Hypothalamus (tissue), 51 donors: ENCODE measurements around the gene GDF10.
A peak's percentile ranks its signal among the peaks of the same experiment; 100 is the strongest.

Experiments used
- DNase-seq, 51 donors: peaks; one replicate each; lab custom pipeline; 2025; lab: John Stamatoyannopoulos, UW

Gene GDF10

DNA sequence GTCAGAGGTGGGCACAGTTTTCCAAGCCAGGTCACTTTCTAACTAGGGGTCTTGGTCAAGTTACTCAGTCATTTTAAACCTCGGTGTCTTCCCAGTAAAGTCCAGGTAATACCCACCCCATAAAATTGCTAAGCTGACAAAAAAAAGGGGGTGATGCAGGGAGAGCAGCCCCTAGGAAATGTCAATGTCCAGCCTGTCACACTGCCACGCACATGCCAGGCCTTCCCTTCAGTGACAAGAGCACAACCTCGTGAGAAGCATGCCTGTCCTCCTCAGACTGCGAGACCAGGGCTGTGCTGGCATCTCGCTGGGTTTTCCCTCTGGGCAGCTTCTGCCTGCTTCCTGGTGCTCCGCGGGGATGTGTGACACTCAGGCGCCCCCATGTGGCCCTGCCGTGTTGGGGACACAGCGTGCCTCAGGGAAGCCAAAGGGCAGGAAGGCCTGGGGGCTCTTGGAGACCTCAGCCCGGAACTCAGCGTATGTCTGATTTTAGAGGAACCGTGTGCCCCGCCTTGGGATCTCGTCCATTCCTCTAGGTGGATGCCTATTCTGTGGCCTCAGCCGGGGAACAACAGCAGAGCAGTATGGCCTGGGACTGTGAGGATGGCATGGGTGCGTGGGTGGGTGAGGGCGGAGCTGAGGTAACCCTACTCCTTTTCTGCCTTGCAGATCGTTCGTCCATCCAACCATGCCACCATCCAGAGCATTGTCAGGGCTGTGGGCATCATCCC is 12.1 kb downstream of the GDF10 start:
- peak in 49 of 51 donors; percentile 8 to 90 (median 65) for DNase-seq

DNA sequence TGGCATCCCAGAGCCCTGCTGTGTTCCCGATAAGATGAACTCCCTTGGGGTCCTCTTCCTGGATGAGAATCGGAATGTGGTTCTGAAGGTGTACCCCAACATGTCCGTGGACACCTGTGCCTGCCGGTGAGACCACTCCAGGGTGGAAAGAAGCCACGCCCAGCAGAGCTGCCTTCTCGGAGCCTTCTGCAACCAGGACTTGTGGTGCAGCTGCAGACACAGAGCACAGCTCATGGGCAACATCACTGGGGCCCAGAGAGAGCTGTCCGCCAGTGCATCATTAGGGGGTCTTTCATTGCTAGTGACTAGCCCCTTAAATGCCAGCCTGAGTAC is 12.6 kb downstream of the GDF10 start:
- no peak for DNase-seq

DNA sequence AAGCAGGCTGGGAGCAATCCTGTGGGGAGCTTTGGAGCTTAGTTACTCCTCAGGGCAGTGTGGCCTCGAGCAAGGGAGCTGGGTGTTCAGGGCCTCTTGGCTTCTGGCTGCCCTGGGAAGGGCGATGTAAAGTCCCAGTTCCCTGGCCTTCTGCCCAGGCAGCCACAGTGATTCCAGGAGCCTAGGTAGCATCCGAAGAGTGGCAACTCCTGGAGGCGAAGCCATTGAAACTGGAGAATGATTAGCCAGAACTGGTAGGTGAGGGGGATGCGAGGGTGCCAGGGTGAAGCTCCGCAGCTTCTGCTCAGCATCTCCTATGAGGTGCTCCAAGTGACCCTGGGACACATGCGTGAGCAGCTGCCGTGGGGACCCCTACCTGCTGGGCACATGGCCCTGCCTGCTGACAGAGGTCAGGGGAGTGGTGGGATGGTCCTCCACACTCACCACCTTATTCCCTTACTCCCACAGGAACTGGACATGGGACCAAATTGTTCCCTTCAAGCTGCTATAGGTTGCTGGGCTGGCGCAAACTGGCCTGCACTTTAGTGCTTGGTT is 14.5 kb downstream of the GDF10 start:
- DNase-seq = no peak

DNA sequence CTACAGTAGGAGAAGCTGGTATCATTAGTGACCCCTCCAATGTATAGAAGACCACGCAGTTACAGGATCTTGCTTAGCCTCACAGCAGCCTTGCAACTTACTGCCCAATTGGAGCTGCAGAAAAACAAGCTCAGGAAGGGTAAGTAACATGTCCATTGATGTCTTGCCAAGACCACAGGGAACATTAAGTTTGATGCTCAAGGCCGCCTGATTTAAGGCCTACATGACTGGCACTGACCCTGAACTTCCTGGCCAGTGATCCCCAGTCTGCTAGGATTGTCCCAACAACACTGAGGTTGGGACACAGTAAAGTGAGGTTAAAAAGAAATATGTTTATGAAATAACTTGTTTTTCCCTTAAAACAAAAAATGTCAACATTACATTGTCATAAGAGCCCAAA is 15.4 kb downstream of the GDF10 start:
- DNase-seq = no peak

DNA sequence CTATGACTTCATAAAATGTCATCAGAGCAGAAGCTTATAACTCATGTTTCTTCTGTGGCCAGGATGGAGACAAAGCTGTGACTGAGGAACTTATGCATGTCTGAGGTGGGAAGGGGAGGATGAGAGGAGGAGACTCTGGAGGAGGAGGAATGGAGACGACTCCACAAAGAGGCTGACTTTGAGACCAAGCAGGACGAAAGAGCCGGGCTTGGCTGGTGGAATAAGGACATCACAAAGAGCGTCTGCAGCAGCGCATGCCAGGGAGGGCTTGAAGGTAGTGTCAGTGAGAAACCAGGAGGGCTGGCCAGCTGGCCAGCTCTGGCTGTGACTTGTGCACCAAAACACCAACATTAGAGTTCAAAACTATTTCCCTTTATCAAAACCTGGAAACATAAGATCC is 16.1 kb downstream of the GDF10 start:
- no peak for DNase-seq

DNA sequence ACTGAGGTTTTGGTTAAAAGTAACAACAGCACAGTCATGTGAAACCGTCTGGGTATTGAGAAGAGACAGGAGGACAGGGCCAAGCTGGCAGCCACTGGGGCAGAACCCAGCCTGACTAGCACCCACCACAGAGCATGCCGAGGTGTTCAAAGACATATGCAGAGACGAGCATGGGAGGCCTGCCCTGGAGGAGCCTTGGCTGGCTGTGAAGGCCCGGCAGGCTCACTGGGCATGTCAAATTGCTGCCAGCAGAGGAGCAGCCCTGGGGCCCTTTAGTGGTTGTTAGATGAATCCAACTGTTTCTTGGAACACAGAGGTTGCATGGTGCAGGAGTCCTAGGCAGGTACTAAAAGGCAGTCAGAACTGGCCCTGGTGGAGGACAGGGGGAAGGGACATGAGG is 17.3 kb downstream of the GDF10 start:
- DNase-seq = no peak

DNA sequence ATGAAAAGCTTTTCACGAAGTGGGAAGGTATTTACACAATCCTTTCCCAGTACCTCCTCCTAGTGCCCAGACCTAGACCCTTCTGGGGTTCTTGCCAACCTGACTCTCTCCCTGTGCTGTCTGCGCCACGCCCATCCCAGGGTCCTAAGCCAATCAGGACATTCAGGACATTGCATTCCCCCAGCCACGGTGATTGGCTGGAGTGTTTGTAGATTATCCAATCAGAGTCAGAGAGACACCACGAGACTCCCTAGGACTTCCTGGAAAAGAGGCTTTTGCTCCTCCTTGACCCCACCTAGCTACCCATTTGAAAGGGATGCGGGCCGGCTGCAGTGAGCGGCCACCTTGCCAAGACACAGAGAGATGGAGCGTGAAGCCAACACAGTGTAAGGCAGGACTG is 18.7 kb downstream of the GDF10 start:
- no peak for DNase-seq

DNA sequence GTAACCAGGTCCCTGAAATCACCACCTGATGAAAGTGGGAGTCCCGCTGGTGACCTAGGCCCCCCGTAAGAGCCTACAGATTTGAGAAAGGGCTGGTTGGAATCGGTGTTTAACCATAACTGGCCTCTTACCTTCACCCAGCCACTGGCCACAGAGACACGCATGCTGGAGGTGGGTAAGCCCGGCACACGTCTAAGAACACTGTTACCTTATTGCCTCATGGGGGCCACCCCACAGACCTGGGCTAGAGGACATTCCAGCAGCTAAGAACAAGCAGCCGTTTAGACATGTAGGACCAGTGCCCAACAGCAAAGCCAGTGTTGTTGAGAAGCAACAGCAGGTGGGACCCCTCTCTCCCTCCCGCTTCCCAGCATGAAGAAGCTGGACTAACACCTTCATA is 19.8 kb downstream of the GDF10 start:
- no peak for DNase-seq

DNA sequence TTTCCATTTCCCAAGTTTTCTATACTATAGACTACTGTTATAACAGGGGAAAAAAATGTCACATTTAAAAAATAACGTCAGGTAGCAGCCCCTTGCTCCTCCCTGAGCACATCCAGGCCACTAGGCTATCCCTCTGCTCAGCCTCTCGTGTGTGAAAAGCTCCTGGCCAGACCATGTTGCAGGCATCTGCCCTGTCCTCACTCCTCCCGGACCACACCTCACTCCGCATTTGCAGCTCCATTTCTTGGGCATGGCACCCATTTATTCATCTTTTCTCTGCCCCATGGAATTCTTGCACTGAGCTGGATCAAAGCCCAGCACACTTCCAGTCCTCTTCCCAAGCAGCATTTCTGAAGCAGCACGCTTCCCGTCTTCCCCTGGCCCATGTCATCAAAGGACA is 20.8 kb downstream of the GDF10 start:
- DNase-seq = no peak

DNA sequence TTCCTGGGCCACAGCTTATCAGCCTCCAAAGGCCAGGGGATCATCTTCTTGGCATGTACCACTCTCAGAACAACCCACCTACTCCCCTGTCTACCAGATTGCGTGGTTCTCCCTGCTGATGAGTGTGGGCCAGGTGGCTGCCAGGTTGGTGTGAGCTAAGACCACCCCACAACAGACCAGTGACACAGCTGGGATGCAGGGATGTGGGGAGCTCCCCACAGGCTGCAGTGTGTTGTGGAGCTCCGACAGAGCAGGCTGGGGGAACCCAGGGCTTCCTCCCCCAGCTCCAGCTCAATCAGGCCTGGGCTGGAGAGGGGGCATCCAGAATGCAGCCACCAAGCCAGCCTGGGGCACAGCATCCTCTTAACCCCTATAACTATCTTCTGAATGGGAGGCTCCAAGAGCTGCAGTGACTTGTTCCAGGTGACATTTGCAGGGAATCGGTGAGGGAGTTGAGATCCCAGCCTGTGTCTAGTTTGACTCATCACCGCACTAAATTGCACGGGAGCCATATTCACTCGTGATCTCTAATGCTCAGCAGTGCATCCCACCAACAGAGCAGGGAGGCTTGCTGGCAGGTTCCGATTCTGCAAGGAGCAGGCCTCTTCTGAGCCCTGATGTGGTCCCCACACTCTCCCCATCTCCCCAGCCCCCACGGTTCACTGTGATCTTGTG is 21.7 kb downstream of the GDF10 start:
- no peak for DNase-seq

DNA sequence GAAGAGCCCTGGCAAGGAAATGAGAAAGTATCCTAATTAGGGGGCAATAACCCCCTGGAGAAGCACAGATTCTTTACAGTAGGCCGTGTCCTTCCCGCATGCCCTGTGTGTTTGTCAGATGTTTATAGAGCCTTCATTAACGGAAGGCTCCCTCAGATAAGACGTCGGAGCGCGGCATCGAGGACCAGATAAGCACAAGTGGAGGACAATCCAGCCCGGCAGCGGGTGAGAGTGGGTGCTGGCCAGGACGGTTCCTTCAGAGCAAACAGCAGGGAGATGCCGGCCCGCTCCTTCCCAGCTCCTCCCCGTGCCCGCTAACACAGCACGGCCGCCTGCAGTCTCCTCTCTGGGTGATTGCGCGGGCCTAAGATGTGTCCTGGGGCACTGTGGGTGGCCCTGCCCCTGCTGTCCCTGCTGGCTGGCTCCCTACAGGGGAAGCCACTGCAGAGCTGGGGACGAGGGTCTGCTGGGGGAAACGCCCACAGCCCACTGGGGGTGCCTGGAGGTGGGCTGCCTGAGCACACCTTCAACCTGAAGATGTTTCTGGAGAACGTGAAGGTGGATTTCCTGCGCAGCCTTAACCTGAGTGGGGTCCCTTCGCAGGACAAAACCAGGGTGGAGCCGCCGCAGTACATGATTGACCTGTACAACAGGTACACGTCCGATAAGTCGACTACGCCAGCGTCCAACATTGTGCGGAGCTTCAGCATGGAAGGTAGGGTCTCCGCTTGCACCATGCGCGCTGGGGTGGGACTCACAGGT is 22.5 kb downstream of the GDF10 start, which contains the start of gene GDF2:
TSS of gene GDF2 (plus strand) at position 155 of the 762 bp plus-strand sequence. CDS start at position 370, 215 bp downstream.
- no peak for DNase-seq

DNA sequence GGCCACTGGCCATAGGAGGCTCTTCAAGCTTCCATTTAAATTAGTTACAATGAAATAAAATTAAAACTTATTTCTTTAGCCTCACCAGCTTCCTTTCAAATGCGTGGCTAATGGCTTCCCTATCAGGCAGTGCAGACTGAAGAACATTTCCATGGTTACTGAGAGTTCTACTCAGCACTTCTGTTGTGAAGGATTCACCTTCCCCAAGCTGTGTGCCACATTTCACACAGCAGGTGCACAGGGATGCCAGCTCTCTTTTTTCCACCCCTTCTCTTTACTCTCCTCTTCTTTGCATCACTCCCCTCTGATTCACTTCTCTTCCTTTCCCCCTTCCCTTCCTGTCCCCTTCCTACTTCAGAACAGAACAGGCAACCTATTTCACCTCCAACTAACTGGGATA is 23.1 kb downstream of the GDF10 start:
- no peak for DNase-seq

DNA sequence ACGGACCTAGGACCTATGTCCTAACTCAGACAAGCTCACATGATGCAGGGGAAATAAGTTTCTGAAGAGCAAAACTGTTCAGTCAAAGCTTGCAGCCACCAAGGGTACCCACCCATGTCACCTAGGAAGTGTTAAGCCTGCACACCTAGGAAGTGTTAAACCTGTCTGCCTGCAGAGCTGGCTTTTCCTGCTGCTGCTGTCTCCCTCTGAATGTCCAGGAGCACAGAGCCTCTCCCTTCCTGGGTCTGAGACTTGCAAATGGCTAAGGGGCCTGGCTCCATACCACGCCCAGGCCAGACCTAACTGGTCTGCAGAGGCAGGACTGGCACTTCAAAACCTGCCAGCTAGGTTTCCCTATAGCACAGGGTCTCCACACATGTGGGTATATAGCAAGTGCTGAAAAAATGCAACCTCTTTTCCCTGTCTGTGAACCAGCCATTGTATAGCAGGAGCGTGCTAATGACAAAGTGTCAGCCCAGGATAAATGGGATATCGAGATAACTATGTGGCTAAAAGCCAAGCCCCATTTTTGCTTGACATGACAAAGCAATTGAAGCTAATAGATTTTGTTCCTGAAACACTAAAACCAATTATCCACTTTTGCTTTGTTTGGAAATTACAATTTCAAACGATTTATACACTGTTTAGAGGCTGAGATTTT is 23.8 kb downstream of the GDF10 start:
- DNase-seq = peak in 1 of 51 donors; percentile 7

DNA sequence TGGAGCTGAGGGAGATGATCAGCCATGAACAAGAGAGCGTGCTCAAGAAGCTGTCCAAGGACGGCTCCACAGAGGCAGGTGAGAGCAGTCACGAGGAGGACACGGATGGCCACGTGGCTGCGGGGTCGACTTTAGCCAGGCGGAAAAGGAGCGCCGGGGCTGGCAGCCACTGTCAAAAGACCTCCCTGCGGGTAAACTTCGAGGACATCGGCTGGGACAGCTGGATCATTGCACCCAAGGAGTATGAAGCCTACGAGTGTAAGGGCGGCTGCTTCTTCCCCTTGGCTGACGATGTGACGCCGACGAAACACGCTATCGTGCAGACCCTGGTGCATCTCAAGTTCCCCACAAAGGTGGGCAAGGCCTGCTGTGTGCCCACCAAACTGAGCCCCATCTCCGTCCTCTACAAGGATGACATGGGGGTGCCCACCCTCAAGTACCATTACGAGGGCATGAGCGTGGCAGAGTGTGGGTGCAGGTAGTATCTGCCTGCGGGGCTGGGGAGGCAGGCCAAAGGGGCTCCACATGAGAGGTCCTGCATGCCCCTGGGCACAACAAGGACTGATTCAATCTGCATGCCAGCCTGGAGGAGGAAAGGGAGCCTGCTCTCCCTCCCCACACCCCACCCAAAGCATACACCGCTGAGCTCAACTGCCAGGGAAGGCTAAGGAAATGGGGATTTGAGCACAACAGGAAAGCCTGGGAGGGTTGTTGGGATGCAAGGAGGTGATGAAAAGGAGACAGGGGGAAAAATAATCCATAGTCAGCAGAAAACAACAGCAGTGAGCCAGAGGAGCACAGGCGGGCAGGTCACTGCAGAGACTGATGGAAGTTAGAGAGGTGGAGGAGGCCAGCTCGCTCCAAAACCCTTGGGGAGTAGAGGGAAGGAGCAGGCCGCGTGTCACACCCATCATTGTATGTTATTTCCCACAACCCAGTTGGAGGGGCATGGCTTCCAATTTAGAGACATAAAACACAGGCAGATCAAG is 25.6 kb downstream of the GDF10 start:
- no peak for DNase-seq

DNA sequence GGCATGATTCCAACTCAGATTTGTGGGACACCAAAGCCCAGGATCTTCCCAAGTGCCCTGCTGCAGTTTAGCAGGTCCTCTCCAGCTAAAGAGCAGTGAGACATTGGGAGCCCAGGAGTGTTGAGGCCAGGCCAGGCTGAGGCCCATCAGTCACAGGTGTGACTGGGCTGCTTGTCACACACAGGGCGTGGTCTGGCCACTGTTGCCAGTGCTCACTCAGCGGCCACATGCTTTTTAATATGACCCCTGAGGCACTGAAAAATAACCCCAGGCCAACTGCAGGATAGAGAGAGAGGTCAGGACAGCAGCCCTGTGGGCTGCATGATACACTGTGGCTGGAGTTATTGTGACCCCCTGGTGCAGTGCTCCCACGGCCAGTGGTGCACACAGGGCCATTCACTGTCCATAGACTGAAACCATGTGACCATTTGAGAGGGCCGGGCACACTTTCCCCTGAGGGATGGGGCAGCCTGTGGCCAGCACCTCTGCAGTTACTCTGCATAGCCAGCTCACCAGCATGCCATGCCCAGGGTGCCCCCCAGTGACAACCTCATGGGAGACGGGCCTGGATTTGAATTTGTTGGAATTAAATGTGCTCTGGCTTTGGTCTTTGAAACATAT is 26.4 kb downstream of the GDF10 start:
- DNase-seq = no peak

DNA sequence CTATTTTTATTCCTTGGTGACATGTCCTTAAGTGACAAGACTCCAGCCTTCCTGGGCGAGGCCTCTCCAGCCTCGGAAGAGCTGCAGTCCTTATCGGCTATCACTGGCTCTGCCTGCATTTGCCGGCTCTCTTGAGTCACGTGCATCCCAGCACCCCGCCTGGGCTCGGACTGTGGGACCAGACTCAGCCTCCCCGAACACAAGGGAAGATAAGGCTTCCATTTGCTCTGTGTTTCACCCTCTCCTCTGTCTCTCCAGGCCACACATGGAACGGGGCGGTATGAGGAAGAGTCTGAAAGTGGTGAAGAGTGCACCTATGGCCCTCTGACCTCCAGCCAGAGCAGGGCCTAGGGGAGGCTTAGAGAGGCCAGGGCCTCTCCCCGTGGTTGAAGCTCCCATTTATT is 26.9 kb downstream of the GDF10 start:
- no peak for DNase-seq

DNA sequence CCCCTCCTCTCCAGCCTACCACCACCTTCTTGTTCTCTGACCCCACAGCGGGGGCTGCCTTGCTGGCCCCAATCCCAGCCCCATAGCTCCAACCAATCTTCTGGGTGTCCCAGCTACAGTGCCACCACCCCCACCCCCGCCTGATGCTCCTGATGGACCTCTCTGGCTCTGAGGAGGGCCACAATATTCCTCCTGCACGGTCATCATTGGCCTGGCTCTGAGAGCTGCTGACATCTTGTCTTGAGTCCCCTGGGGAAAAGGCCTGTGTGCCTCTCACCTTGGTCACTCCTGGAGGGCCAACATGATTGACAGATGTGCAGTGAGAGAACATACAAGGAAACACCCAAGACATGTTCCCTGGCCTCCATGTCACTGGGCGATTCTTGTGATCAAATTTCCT is 29.9 kb downstream of the GDF10 start:
- no peak for DNase-seq

DNA sequence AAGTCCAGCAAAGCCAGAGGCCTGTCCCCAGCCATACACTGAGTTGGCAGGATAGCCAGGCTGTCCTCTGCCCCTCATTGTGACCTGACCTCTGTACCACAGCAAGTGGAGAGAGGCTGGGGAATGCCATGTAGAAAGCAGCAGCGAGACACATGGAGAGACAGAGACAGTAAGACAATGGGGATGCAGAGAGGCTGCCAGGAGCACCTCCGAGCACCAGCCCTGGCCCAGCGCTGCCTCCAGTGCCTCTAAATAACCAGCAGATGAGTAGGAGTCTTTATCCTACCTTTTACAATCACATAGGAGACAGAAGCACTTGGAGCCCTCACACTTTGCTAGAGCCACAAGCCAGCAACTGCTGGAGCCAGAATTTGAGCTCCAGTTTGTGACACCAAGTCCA is 30.4 kb downstream of the GDF10 start:
- DNase-seq = no peak

DNA sequence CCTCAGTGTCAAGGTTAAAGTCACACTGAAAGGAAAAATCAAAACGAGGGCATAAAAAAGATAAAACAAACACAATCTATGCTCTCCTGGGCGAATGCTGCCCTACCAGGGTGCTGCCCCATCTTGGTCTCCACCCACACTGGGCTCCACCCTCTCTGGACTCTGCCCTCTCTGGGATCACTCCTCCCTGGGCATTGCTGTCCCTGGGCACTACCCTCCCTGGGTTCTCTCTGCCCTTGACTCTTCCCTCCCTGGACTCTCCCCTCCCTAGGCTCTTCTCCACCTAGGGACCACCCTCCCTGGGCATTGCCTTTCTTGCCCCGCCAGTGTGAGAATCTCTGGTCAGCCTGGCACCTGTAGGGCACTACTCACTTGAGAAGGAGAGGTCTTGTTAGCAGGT is 30.8 kb downstream of the GDF10 start:
- DNase-seq = no peak
